GM18505 (cell line): ENCODE results near the gene GRPEL1.

Experiments
- ATAC-seq: cut with Tn5 transposase; IDR thresholded peaks from one replicate; pipeline ENCODE4 v1.9.1; 2021; ENCODE audit not compliant: unreplicated experiment
- POLR2A ChIP-seq: IDR thresholded peaks from 4 replicates; pipeline ENCODE4 v1.6.1; 2011; ENCODE audit warnings: borderline replicate concordance; ENCODE audit not compliant: insufficient read depth, insufficient read length; ENCODE audit errors: extremely low read depth

GRPEL1 gene

DNA sequence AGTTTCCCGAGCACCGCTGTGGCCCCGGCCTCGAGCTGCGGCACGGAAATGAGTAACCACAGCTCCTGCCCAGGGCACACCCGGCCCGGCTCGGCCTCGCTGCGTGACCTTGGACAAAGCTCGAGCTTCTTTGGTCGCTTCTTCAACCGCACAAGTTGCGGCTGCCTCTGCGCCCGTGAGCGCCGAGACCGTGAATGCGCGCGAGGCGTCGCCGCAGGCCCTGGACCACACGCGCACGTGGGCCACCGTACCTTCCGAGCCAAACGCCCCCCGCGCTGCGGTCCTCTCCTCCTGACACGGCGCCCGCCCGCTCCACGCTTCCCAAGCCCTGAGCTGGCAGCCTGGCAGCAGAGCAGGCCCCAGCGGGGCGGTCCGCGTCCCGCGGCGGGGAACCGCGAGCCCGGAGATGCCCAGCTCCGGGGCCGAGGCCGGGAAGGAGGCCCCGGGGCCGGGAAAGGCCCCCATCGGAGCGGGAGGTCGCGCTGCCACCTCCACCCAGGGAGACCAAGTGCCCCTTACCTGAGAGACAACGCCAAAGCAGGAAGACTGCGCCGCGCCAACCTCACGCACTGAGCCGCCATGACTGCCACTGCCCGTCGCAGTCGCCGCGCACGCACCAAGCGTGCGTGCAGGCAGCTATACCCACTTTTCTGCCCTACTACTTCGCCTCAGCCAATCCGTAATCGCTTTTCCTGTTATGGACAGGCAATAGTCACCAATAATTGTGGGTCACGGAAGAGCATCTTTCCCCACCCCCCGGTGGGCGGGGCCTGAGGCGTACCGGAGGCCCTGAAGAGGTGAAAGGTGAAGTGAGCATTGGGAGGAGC is at the start of gene GRPEL1:
GRPEL1 (minus strand) TSS at position 613 of the 827 bp plus-strand sequence; CDS start at position 581, 32 bp downstream.
- peak; percentile 78 for ATAC-seq
- TF ChIP-seq POLR2A: peak; percentile 91

DNA sequence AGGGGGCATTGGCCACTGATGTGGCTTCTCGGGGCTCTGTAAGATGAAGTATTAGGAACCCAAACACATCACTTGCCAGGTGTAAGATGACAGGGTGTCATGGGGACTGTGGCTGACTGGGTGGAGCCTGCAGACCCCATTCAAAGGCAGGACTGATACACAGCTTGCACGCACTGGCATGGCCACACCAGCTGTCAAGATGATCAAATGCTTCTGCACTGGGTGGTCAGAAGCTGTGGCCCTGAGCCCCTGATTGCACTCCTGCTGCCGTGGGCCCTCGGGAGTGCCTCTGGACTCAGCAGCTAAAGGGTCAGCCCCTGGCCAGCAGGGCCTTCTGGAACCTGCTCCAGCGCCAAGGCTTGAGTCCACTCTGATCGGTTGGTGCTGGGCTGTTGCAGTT is 48.8 kb upstream of the GRPEL1 start:
- no peak for TF ChIP-seq POLR2A
- no peak for ATAC-seq

DNA sequence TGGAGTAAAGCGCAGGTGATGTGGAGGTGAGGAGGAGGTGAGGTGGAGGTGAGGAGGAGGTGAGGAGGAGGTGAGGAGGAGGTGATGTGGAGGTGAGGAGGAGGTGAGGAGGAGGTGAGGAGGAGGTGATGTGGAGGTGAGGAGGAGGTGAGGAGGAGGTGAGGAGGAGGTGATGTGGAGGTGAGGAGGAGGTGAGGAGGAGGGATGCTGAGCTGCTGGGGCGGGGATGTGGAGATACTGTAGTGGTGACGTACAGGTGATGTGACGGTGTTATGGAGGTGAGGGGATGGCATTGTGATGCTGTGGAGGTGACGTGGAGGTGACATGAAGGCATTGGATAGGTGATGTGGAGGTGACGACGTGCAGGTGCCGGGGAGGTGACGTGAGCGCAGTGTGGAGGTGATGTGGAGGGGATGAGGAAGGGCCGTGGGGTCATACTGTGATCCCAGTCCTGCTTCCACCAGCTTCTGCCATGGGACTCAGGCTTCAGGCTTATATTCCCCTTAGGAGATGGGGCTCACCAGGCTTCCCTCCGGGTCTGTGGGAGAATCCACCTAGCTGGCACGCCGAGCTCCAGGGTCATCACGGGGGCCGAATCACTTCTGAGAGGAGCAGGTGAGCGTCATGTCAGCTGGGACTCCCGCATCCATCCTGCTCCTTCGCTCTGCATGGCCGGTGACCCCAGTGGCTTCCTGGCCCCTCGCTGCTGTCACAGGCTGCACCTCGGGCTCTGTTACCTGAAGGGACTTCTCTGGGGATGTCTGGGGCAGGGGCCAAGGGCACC is 47.9 kb upstream of the GRPEL1 start:
- no peak for ATAC-seq
- TF ChIP-seq POLR2A: no peak

DNA sequence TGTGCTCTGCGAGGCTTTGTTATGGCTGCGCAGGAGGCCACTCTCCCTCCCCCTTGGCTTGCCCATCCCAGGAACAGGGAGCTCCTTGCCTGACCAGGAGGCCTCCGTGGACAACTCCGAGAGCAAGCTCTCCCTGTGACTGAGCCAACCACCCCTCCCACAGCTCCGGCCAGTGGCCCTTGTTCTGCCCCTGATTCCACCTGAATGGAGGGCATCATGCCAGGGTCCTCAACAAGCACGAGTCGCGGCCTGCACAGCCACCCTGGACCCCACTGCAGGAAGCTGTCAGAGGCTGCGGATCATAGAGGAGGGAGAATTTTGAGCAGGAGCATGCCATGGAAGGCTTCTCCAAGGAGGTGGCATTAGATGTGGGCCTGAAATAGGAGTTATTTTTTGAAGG is 44.8 kb upstream of the GRPEL1 start:
- ATAC-seq: no peak
- TF ChIP-seq POLR2A: no peak

DNA sequence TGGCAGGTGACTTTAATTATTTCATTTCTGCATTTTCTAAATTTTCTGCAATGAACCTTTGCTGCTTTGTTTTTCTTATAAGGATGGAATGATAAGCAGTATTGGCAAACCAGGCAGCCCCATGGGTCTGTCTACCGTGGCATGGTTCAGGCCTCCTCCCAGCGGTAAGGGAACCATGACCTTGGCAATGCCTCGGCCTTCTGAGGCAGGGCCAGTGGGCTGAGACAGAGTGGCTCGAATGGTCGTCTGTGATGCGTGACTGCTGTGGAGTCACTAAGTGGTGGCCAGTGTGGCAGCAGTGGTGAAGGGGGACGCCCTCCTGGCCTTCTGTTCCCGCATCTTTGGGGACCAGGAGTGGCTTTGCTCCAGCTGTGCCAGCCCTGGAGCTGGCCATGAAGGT is 43.6 kb upstream of the GRPEL1 start:
- ATAC-seq: no peak
- TF ChIP-seq POLR2A: no peak

DNA sequence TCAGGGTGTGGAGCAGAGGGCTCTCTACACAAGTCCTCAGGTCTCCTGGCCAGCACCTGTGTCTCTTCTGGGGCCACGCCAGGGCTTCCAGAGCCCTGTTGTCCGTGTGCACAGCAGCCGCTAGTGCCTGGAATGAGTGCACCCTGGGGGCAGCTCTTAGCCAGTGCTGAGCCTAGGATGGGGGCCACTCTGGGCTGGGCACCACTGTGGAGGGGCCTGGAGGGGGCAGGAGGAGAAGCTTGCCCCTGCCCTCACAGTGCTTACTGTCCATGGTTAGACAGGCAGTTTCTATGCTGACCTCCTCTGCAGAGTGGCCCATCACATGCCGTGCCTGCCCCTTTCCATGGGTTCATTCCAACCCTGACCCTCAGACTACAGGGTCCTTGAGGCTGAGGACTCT is 42.7 kb upstream of the GRPEL1 start:
- no peak for TF ChIP-seq POLR2A
- ATAC-seq: no peak

DNA sequence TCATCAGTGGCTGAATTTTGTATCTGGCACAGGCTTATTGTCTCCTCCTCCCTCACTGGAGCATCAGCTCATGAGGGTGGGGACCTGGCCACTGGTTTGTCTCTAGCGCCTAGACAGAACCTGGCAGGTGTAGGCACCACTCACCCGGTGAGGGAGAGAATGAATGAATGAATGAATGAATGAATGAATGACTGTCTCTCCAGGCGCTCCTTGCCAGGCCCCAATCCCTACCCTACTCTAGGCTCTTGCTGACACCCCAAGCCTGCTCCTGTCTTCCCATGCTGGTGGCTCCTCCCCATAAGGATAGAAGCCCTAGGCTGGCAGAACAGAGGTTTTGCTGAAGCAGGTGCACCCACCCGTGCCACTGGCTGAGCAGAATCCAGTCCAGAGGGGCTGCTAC is 41.3 kb upstream of the GRPEL1 start:
- no peak for ATAC-seq
- no peak for TF ChIP-seq POLR2A

DNA sequence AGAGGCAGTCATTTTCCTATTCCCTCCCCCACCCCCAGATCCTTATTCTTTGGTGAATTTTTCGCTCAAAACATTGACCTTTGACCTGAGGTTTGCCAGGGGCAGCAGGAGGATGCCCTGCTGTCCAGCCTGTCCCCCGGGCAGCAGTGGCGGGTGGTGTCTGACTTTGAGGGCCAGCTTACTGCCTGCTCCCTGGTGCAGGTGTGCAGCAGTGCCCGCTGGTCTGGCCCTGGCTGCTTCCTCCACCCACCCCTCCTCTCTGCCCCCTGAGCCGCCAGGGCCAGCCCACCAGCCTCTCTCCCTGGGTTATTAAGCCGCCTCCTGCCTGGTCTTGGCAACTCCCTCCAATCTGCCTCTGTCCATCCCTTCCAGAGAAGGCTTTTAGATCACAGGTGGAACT is 40.8 kb upstream of the GRPEL1 start:
- no peak for ATAC-seq
- no peak for TF ChIP-seq POLR2A

DNA sequence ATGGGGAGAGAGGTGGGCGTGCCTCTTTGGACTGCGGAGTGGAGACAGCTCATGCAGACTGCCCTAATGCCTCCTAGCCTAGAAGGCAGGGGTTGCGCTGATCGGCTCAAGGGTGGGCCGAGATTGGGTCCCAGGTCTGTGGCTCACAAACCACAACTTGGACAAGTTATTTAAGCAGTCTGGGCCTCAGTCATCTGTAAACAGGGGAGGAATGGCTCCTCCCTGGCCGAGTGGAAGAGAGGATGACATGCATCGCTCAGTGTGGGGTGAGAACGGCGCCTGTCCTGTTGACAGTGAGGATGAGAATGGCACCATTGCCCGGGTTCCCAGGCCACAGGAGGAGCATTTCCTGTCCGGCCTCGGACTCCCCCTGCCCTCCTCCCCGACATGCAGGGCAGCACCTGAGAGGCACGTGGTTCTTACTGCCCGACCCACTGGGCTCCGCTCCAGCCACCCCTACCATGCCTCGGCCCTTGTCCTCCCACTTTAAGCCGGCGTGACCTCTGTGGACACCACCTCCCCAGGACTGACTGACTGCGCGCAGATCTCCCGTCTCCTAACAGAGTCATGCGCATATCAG is 40.3 kb upstream of the GRPEL1 start:
- no peak for ATAC-seq
- TF ChIP-seq POLR2A: no peak

DNA sequence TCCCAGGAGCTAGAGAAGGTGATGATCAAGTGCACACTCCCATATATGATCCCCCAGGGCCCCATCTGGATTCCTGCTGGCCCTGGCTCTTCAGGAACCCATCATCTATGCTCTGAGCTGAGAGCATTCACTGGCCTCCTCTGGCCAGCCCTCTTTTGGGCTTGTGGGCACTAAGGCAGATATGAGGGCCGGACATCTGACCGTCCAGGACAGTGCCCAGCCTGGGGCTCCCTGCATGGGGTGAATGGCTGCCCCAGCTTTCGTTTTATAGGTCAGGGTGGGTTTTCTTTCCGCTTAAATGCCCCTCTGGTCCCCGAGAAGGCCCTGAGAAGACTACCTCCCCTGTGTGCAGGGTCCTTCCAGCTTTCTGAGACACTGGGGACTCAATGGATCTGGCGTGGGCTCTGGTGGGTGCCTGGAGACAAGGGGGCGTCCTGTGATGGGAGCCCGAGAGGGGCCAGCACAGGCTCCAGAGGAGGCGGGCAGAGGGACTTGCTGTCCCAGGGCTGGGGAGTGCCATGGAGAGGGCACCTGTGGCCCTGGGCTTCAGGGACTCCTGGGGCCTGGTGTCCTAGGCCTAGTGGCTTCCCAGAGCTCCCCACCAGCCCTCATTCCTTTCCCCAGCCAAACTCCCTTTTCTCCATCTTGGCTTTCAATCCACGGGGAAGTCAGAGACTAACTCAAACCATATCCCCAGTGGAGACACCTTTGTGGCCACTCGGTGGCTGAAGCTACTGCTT is 39.5 kb upstream of the GRPEL1 start:
- TF ChIP-seq POLR2A: no peak
- no peak for ATAC-seq

DNA sequence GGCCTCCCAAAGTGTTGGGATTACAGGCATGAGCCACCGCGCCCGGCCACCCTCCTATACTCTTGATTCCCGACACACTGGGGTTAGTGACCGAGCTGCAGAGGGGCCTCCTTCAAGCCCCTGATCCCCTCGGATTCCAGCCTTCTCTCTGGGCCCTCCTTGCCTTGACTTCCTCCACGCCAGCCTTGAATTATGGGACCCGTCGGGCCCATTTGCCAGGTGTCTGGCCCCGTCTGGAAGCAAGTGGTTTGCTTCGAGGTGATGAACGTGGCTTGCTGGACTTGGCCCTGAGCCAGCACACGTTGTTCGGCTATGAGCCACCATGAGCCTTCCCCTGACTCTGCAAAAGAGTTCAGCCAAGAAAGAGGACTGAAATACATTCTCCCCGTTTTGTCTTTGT is 37.4 kb upstream of the GRPEL1 start:
- TF ChIP-seq POLR2A: no peak
- no peak for ATAC-seq

DNA sequence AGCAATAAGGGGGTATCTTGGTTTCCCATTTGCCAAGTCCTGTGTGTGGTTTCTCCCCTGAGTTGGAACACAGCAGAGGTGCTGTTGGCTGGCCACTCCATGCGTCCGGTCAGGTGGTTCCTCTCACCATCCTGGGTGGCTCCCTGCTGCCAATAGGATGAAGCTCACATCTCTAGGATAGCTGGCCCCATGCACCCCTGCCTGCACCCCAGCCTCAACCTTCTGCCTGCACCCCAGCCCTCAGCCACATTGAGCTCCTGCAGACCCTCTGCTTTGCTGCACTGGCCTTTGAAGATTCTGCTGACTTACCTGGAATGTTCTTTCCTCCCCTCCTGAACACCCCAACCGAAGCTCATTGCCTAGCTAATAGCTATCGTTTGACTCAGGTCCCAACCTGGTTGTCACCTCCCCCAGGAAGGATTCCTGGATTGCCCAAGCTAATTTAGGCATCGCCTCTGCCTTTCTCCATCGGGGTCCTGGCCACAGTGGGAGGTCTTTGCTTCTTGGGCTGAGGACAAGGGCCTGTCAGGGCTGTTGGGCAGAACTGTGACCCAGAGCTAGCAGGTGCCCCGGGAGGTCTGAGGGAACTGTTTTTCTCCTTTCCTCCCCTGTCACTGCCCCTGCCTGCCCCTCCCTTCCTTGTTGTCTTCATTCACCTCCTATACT is 36.6 kb upstream of the GRPEL1 start:
- no peak for ATAC-seq
- no peak for TF ChIP-seq POLR2A
